Epithelial cell of proximal tubule (primary cell): ENCODE data around the gene ARMC2. TPM values are rescaled to one million over a fixed set of nuclear protein-coding genes. Genes with fewer than 3 reads are reported as not detected.
"Not testable (repeated sequence)": the region's sequence is repeated elsewhere in the genome, so short reads cannot be mapped to it uniquely, and the experiment has no call there.

Source experiments
- DNase-seq: peaks from one replicate; pipeline ENCODE4 v3.0.0-alpha.2; 2011; ENCODE audit warnings: low read depth
- H3K4me3 ChIP-seq: 2 replicates; pipeline ENCODE4 v1.5.1; 2011; ENCODE audit warnings: low read depth, mild to moderate bottlenecking, low read length
- CTCF ChIP-seq: conservative IDR thresholded peaks from 2 replicates; pipeline ENCODE4 v1.5.1; 2012; ENCODE audit warnings: low read depth, mild to moderate bottlenecking, low read length
- total RNA-seq: library from RNA; depleted of rRNA; stranded (reverse); fragments of >200 nt; gene quantifications from 2 replicates; pipeline ENCODE4 v1.2.3, GENCODE V29; 2015

Gene ARMC2
- total RNA-seq, 1 donor from 2014 or later: 1.7 TPM

- no peak for DNase-seq
- H3K4me3 ChIP-seq: no peak overlapping the region
- no peak for TF ChIP-seq CTCF
Measured at GRCh38 chr6:108966855-108967755, 118.9 kb downstream of the ARMC2 start.

- H3K4me3 ChIP-seq: no peak overlapping the region
- DNase-seq: no peak
- no peak for TF ChIP-seq CTCF
Measured at GRCh38 chr6:108968325-108969316, 120.4 kb downstream of the ARMC2 start.

DNA sequence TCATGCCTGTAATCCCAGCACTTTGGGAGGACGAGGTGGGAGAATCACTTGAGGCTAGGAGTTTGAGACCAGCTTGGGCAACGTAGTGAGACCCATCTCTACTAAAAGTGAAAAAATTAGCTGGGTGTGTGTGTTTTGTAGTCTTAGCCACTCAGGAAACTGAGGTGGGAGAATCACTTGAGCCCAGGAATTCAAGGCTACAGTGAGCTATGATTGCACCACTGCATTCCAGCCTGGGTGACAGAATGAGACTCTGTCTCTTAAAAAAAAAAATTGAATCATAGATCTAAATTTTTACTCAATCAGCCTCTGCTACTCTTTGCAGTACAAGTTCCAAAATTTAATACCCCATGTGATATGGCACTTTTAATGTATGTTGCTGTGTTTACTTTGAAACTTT, 121.6 kb downstream of the ARMC2 start:
- TF ChIP-seq CTCF: no peak
- DNase-seq: no peak
- no peak overlapping the region for H3K4me3 ChIP-seq

DNA sequence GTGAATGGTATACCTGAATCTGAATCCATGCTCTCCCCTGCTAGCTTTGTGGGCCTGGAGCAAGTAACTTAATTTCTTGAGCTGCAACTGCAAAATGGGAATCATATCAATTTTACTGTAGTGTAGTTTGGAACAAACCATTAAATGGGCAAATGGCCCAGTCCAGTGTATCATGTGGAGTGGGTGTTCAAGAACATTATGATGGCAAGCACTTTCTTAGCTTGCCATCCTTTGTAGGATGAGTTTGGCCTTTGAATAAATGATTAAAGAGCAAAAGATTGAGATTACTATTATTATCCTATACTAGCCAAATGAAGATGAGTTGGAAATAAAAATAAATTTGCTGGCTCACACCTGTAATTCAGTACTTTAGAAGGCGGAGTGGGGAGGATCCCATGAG, 126.0 kb downstream of the ARMC2 start:
- H3K4me3 ChIP-seq: no peak overlapping the region
- TF ChIP-seq CTCF: no peak
- DNase-seq: no peak

DNA sequence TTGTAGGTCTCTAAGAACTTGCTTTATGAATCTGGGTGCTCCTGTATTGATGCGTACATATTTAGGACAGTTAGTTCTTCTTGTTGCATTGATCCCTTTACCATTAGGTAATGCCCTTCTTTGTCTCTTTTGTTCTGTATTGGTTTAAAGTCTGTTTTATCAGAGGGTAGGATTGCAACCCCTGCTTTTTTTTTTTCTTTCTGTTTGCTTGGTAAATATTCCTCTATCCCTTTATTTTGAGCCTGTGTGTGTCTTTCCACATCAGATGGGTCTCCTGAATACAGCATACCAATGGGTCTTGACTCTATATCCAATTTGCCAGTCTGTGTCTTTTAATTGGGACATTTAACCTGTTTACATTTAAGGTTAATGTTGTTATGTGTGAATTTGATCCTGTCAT, 130.4 kb downstream of the ARMC2 start:
- not testable (repeated sequence) for DNase-seq, H3K4me3 ChIP-seq

- no peak overlapping the region for H3K4me3 ChIP-seq
- TF ChIP-seq CTCF: no peak
- DNase-seq: no peak
Measured at GRCh38 chr6:108982154-108983113, 134.2 kb downstream of the ARMC2 start.
